ENCODE data around the gene HIPK1.
A peak's percentile ranks its signal among the peaks of the same experiment; 100 is the strongest.

HIPK1 gene

GRCh38 chr1:113930499-113931161 is 1.5 kb downstream of the HIPK1 start:
- H3K36me3 ChIP-seq (ENCODE audit: low read depth) = no peaks in the 10 kb centered on the region
- TF ChIP-seq, protein P1, sequence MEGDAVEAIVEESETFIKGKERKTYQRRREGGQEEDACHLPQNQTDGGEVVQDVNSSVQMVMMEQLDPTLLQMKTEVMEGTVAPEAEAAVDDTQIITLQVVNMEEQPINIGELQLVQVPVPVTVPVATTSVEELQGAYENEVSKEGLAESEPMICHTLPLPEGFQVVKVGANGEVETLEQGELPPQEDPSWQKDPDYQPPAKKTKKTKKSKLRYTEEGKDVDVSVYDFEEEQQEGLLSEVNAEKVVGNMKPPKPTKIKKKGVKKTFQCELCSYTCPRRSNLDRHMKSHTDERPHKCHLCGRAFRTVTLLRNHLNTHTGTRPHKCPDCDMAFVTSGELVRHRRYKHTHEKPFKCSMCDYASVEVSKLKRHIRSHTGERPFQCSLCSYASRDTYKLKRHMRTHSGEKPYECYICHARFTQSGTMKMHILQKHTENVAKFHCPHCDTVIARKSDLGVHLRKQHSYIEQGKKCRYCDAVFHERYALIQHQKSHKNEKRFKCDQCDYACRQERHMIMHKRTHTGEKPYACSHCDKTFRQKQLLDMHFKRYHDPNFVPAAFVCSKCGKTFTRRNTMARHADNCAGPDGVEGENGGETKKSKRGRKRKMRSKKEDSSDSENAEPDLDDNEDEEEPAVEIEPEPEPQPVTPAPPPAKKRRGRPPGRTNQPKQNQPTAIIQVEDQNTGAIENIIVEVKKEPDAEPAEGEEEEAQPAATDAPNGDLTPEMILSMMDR (IDR thresholded peaks at IDR 0.05; ENCODE audit: poor library complexity, severe bottlenecking) = no peak
- no peaks in the 10 kb centered on the region for H3K27me3 ChIP-seq (ENCODE audit: insufficient read depth, poor library complexity, severe bottlenecking)
- ATAC-seq (ENCODE audit: low read depth) = peak; percentile 27; the same call in 1 of the 3 replicates
- peak overlapping the region; percentile 46 for H3K27ac ChIP-seq (ENCODE audit: poor library complexity, severe bottlenecking)
- peaks cover 16% of the 10 kb centered on the region for H3K4me1 ChIP-seq (ENCODE audit: insufficient read depth, poor library complexity, severe bottlenecking)
- no peak for DNase-seq (ENCODE audit: low spot score)
- H3K9me3 ChIP-seq (ENCODE audit: severe bottlenecking) = no peaks in the 10 kb centered on the region
- H3K4me3 ChIP-seq (ENCODE audit: severe bottlenecking) = peak overlapping the region; percentile 84

DNA sequence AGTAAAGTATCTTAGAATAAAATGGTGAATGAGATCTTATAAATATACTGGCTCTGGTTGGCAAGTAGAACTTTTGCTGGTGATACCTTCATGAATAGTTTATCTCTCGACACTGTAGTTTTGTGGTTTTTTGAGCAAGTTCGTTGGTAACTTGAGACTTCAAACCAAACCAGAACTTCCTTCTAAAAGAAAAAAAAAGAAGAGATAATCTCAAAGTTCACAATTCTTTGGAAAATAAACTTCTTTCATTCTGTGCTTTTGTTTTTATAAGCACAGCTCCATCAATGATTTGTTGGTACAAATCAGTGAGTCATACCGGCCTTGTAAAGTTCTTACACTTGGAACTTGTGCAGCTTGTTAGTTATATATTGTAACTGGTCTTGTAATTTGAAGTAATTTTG is 2.3 kb downstream of the HIPK1 start:
- ATAC-seq (ENCODE audit: low read depth) (no peak), DNase-seq (ENCODE audit: low spot score) (no peak)
- peaks cover 16% of the 10 kb centered on the region for H3K4me1 ChIP-seq (ENCODE audit: insufficient read depth, poor library complexity, severe bottlenecking)
- peak overlapping the region; percentile 46 for H3K27ac ChIP-seq (ENCODE audit: poor library complexity, severe bottlenecking)
- TF ChIP-seq, protein P1 (IDR thresholded peaks at IDR 0.05; ENCODE audit: poor library complexity, severe bottlenecking) = no peak
- H3K36me3 ChIP-seq (ENCODE audit: low read depth) = no peaks in the 10 kb centered on the region
- no peaks in the 10 kb centered on the region for H3K27me3 ChIP-seq (ENCODE audit: insufficient read depth, poor library complexity, severe bottlenecking)
- H3K4me3 ChIP-seq (ENCODE audit: severe bottlenecking) = no peak overlapping the region
- no peaks in the 10 kb centered on the region for H3K9me3 ChIP-seq (ENCODE audit: severe bottlenecking)

DNA sequence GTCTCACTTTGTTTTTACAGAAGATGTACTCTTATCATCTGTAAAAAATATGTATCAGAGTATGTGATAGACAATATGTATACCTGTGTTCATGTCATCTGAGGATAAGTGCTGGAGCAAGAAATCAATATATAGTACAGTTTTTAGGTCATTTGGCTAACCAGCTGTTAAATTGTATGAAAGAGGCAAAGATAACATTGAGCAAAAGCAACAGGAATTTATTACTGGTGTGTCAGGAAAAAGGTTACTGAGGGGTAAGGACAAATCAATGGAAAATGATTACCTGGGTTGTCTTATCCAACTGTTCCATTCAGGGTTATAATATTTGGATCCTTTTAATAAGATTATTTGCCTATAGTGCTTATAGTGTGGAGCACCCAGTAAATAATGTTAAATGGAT is 4.9 kb downstream of the HIPK1 start:
- H3K4me3 ChIP-seq (ENCODE audit: severe bottlenecking) = no peak overlapping the region
- peaks cover 19% of the 10 kb centered on the region for H3K4me1 ChIP-seq (ENCODE audit: insufficient read depth, poor library complexity, severe bottlenecking)
- no peak overlapping the region for H3K27ac ChIP-seq (ENCODE audit: poor library complexity, severe bottlenecking)
- DNase-seq (ENCODE audit: low spot score) (no peak), ATAC-seq (ENCODE audit: low read depth) (no peak)
- H3K36me3 ChIP-seq (ENCODE audit: low read depth) = no peaks in the 10 kb centered on the region
- TF ChIP-seq, protein P1 (IDR thresholded peaks at IDR 0.05; ENCODE audit: poor library complexity, severe bottlenecking) = no peak
- no peaks in the 10 kb centered on the region for H3K27me3 ChIP-seq (ENCODE audit: insufficient read depth, poor library complexity, severe bottlenecking)
- H3K9me3 ChIP-seq (ENCODE audit: severe bottlenecking) = no peaks in the 10 kb centered on the region

DNA sequence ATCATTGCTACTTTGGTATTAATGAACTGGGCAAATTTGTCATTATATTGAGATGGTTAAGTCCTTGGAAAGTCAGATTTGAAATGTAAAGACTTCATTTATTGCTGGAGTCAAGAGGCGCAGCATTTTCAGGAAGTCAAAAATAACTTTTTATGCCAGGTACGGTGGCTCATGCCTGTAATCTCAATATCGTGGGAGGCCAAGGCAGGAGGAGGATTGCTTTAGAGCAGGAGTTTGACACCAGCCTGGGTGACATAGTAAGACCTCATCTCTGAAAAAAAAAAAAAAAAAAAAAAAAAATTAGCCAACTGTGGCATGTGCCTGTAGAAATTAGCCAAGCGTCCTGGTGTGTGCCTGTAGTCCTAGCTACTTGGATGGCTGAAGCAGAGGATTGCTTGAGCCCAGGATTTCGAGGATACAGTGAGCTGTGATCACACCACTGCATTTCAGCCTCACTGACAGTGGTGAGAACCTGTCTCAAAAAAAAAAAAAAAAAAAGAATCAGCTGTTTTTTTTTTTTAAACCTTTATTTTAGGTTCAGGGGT is 5.5 kb downstream of the HIPK1 start:
- Histone ChIP-seq H3K9me3 (ENCODE audit: severe bottlenecking) (no peaks in the 10 kb centered on the region), H3K4me1 (ENCODE audit: insufficient read depth, poor library complexity, severe bottlenecking) (peaks cover 19% of the 10 kb centered on the region), H3K36me3 (ENCODE audit: low read depth) (no peaks in the 10 kb centered on the region), H3K27ac (ENCODE audit: poor library complexity, severe bottlenecking) (no peak overlapping the region), H3K4me3 (ENCODE audit: severe bottlenecking) (no peak overlapping the region), H3K27me3 (ENCODE audit: insufficient read depth, poor library complexity, severe bottlenecking) (no peaks in the 10 kb centered on the region)
- ATAC-seq (ENCODE audit: low read depth) (no peak), DNase-seq (ENCODE audit: low spot score) (no peak)
- TF ChIP-seq, protein P1 (IDR thresholded peaks at IDR 0.05; ENCODE audit: poor library complexity, severe bottlenecking) = no peak

GRCh38 chr1:113935176-113935575 is 6.1 kb downstream of the HIPK1 start:
- Histone ChIP-seq H3K4me3 (ENCODE audit: severe bottlenecking) (no peak overlapping the region), H3K36me3 (ENCODE audit: low read depth) (peaks cover 2% of the 10 kb centered on the region), H3K9me3 (ENCODE audit: severe bottlenecking) (no peaks in the 10 kb centered on the region), H3K4me1 (ENCODE audit: insufficient read depth, poor library complexity, severe bottlenecking) (peaks cover 19% of the 10 kb centered on the region), H3K27me3 (ENCODE audit: insufficient read depth, poor library complexity, severe bottlenecking) (no peaks in the 10 kb centered on the region), H3K27ac (ENCODE audit: poor library complexity, severe bottlenecking) (no peak overlapping the region)
- ATAC-seq (ENCODE audit: low read depth) (no peak), DNase-seq (ENCODE audit: low spot score) (no peak)
- TF ChIP-seq, protein P1 (IDR thresholded peaks at IDR 0.05; ENCODE audit: poor library complexity, severe bottlenecking) = no peak
